H1 (cell line): ENCODE data around the gene NCAM1. TPM values are rescaled to one million over a fixed set of nuclear protein-coding genes. Genes with fewer than 3 reads are reported as not detected.

ENCODE experiments used
- CTCF ChIA-PET: fragments of 300-600 bp; sonication (Branson Sonifier 250); formaldehyde crosslinking; loops from one replicate; lab custom pipeline; 2021; ENCODE audit not compliant: partially characterized antibody; lab: Charles Lee
- POLR2A ChIA-PET: fragments of 300-600 bp; sonication (Branson Sonifier 250); formaldehyde crosslinking; loops from one replicate; lab custom pipeline; 2021; ENCODE audit warnings: inconsistent platforms; ENCODE audit not compliant: partially characterized antibody; lab: Charles Lee
- DNase-seq, 2 experiments: peaks; one replicate each; pipeline versions ENCODE4 v3.0.0 to v3.0.0-alpha.2; 2010 to 2022; ENCODE audit warnings: low spot score in 2 of 2, low read depth in 1 of 2, mixed read lengths in 1 of 2
- FAIRE-seq: peaks from 2 replicates; lab custom pipeline; 2011; peaks lifted over from hg19 to GRCh38; lab: Jason Lieb, UNC
- H2AFZ ChIP-seq: 2 replicates; pipeline ENCODE4 v1.8.1; 2012; ENCODE audit warnings: low read length, inconsistent platforms
- H2AK5ac ChIP-seq: 2 replicates; pipeline ENCODE4 v1.6.1; 2013; ENCODE audit warnings: low read depth, low read length
- H2BK120ac ChIP-seq: replicated peaks from 2 replicates; pipeline ENCODE3; 2013; ENCODE audit warnings: low read depth, low read length, inconsistent platforms
- H2BK12ac ChIP-seq: 2 replicates; pipeline ENCODE4 v1.6.1; 2013; ENCODE audit warnings: low read depth, low read length
- H2BK15ac ChIP-seq: 2 replicates; pipeline ENCODE4 v1.6.1; 2013; ENCODE audit warnings: low read length
- H2BK20ac ChIP-seq: 2 replicates; pipeline ENCODE4 v1.6.1; 2013; ENCODE audit warnings: low read length
- H2BK5ac ChIP-seq: 2 replicates; pipeline ENCODE4 v1.6.1; 2013; ENCODE audit warnings: low read depth, low read length
- H3K14ac ChIP-seq: 2 replicates; pipeline ENCODE4 v1.6.1; 2013; ENCODE audit warnings: inconsistent platforms; ENCODE audit not compliant: insufficient read length
- H3K18ac ChIP-seq: 2 replicates; pipeline ENCODE4 v1.6.1; 2013; ENCODE audit warnings: low read length; ENCODE audit errors: extremely low read depth
- H3K23ac ChIP-seq: 2 replicates; pipeline ENCODE4 v1.6.1; 2013; ENCODE audit warnings: inconsistent platforms; ENCODE audit not compliant: insufficient read length
- H3K23me2 ChIP-seq: 2 replicates; pipeline ENCODE4 v1.6.1; 2013; ENCODE audit warnings: low read depth, low read length
- H3K27ac ChIP-seq: 2 replicates; pipeline ENCODE4 v1.6.1; 2011; ENCODE audit warnings: low read depth, low read length, inconsistent platforms
- H3K27me3 ChIP-seq, 4 experiments: replicated peaks in 1 of 4; 1 replicate in 1 of 4; 2 replicates in 3 of 4; pipeline versions ENCODE4 v1.6.1 to v1.8.1; 2011 to 2013; ENCODE audit warnings: low read length in 3 of 4, mild to moderate bottlenecking in 3 of 4, inconsistent platforms in 2 of 4, mixed read lengths in 2 of 4, moderate library complexity in 1 of 4; ENCODE audit not compliant: control insufficient read depth in 3 of 4, insufficient read depth in 3 of 4; ENCODE audit errors: extremely low read depth in 1 of 4
- H3K36me3 ChIP-seq, 4 experiments: 2 replicates each; pipeline versions ENCODE4 v1.6.1 to v1.8.1; 2011 to 2013; ENCODE audit warnings: mild to moderate bottlenecking in 4 of 4, low read length in 3 of 4, moderate library complexity in 2 of 4, control low read depth in 1 of 4, inconsistent platforms in 1 of 4; ENCODE audit not compliant: insufficient read depth in 4 of 4, control insufficient read depth in 2 of 4
- H3K4ac ChIP-seq: replicated peaks from 2 replicates; pipeline ENCODE3; 2013; ENCODE audit warnings: low read length, low read depth, mixed read lengths, inconsistent platforms; ENCODE audit not compliant: insufficient read length
- H3K4me1 ChIP-seq, 4 experiments: replicated peaks in 1 of 4; 1 replicate in 1 of 4; 2 replicates in 3 of 4; pipeline versions ENCODE4 v1.6.1 to v1.8.1; 2011 to 2013; ENCODE audit warnings: low read length in 3 of 4, inconsistent platforms in 2 of 4, mixed read lengths in 1 of 4; ENCODE audit not compliant: insufficient read depth in 4 of 4, control insufficient read depth in 3 of 4
- H3K4me2 ChIP-seq, 2 experiments: 2 replicates each; pipeline versions ENCODE4 v1.6.1 to v1.8.1; 2011 to 2013; ENCODE audit warnings: low read depth in 2 of 2, low read length in 2 of 2, control low read depth in 1 of 2, inconsistent platforms in 1 of 2, mild to moderate bottlenecking in 1 of 2; ENCODE audit not compliant: insufficient read depth in 1 of 2
- H3K4me3 ChIP-seq, 4 experiments: fragments of 200-600, 300-600 bp in 1 of 4; sonication (generic), shearing (Covaris generic), sonication (Bioruptor Twin) in 1 of 4; 2 replicates each; pipeline versions ENCODE4 v1.5.1 to v1.8.1; 2011 to 2016; ENCODE audit warnings: low read length in 4 of 4, low read depth in 3 of 4, control low read depth in 2 of 4, inconsistent platforms in 2 of 4, mild to moderate bottlenecking in 2 of 4, mixed read lengths in 1 of 4, moderate library complexity in 1 of 4; ENCODE audit not compliant: insufficient read depth in 2 of 4; ENCODE audit errors: extremely low read depth in 1 of 4
- H3K56ac ChIP-seq: replicated peaks from 2 replicates; pipeline ENCODE3; 2013; ENCODE audit warnings: low read depth, mild to moderate bottlenecking, mixed read lengths, low read length, inconsistent platforms; ENCODE audit not compliant: insufficient read length
- H3K79me1 ChIP-seq: 2 replicates; pipeline ENCODE4 v1.6.1; 2013; ENCODE audit warnings: low read depth, low read length, control low read depth
- H3K79me2 ChIP-seq, 2 experiments: 2 replicates each; pipeline versions ENCODE4 v1.6.1 to v1.8.1; 2012 to 2013; ENCODE audit warnings: low read length in 2 of 2, mild to moderate bottlenecking in 2 of 2, inconsistent platforms in 1 of 2; ENCODE audit not compliant: insufficient read depth in 2 of 2, control insufficient read depth in 1 of 2
- H3K9ac ChIP-seq, 4 experiments: replicated peaks in 1 of 4; 1 replicate in 1 of 4; 2 replicates in 3 of 4; pipeline versions ENCODE4 v1.6.1 to v1.8.1; 2011 to 2013; ENCODE audit warnings: low read depth in 3 of 4, low read length in 3 of 4, control low read depth in 2 of 4, mild to moderate bottlenecking in 2 of 4, moderate library complexity in 2 of 4, inconsistent platforms in 1 of 4; ENCODE audit errors: extremely low read depth in 1 of 4
- H3K9me3 ChIP-seq, 2 experiments: 2 replicates each; pipeline versions ENCODE4 v1.6.1 to v1.8.1; 2012 to 2013; ENCODE audit warnings: mild to moderate bottlenecking in 2 of 2, moderate library complexity in 2 of 2, control low read depth in 1 of 2, inconsistent platforms in 1 of 2, low read depth in 1 of 2, low read length in 1 of 2, mixed read lengths in 1 of 2; ENCODE audit not compliant: insufficient read depth in 2 of 2
- H4K20me1 ChIP-seq, 2 experiments: replicated peaks in 1 of 2; 2 replicates each; pipeline versions ENCODE3 to v1.8.1; 2011 to 2013; ENCODE audit warnings: inconsistent platforms in 2 of 2, low read length in 2 of 2, mild to moderate bottlenecking in 1 of 2; ENCODE audit not compliant: insufficient read depth in 2 of 2, control insufficient read depth in 1 of 2
- H4K5ac ChIP-seq: 2 replicates; pipeline ENCODE4 v1.6.1; 2013; ENCODE audit warnings: low read length, low read depth, mixed read lengths, inconsistent platforms; ENCODE audit not compliant: insufficient read length
- H4K8ac ChIP-seq: 2 replicates; pipeline ENCODE4 v1.8.0; 2013; ENCODE audit warnings: mild to moderate bottlenecking, moderate library complexity, low read length, inconsistent platforms; ENCODE audit not compliant: insufficient read depth; ENCODE audit errors: extremely low read depth
- H4K91ac ChIP-seq: replicated peaks from 2 replicates; pipeline ENCODE3; 2013; ENCODE audit warnings: low read length, mixed read lengths, inconsistent platforms; ENCODE audit not compliant: insufficient read length
- BACH1 ChIP-seq: IDR thresholded peaks from 2 replicates; pipeline ENCODE4 v1.6.1; 2012; ENCODE audit warnings: low read length, improper control_type of control experiment
- CHD1 ChIP-seq: IDR thresholded peaks from 2 replicates; pipeline ENCODE4 v1.6.1; 2012; ENCODE audit warnings: low read depth, low read length, improper control_type of control experiment
- GABPA ChIP-seq: IDR thresholded peaks from 2 replicates; pipeline ENCODE4 v1.6.1; 2011; ENCODE audit warnings: mild to moderate bottlenecking, low read length, moderate library complexity, borderline replicate concordance; ENCODE audit not compliant: insufficient read depth
- KDM1A ChIP-seq: fragments of 200-600, 300-600 bp; sonication (generic); IDR thresholded peaks from 2 replicates; pipeline ENCODE4 v1.7.1; 2016; ENCODE audit warnings: mild to moderate bottlenecking, low read length, borderline replicate concordance
- POU5F1 ChIP-seq: IDR thresholded peaks from 2 replicates; pipeline ENCODE4 v1.6.1; 2011; ENCODE audit warnings: low read depth, mild to moderate bottlenecking, low read length, moderate library complexity
- SIX5 ChIP-seq: IDR thresholded peaks from 2 replicates; pipeline ENCODE4 v1.6.1; 2011; ENCODE audit warnings: mild to moderate bottlenecking, low read depth, low read length
- SP2 ChIP-seq: IDR thresholded peaks from 2 replicates; pipeline ENCODE4 v1.6.1; 2012; ENCODE audit warnings: mild to moderate bottlenecking, low read length, inconsistent platforms
- SUZ12 ChIP-seq: fragments of 200-600 bp; sonication (generic); IDR thresholded peaks from 2 replicates; pipeline ENCODE4 v1.6.1; 2012; ENCODE audit warnings: mild to moderate bottlenecking, inconsistent platforms, low read length, moderate library complexity, mixed read lengths
- TAF1 ChIP-seq: IDR thresholded peaks from 2 replicates; pipeline ENCODE4 v1.6.1; 2011; ENCODE audit warnings: mild to moderate bottlenecking, low read depth, low read length
- ZNF274 ChIP-seq: IDR thresholded peaks from 2 replicates; pipeline ENCODE4 v1.7.0; 2012; ENCODE audit warnings: low read length, borderline replicate concordance; ENCODE audit errors: extremely low read depth
- WGBS, 2 experiments: shearing (Covaris generic) in 1 of 2; methylation state at CpG; one replicate each; pipeline versions ENCODE4 v1.1.6 to v1.1.7; 2013 to 2015; ENCODE audit warnings: low lambda C conversion rate in 2 of 2, mixed read lengths in 2 of 2, inconsistent platforms in 1 of 2, low coverage in 1 of 2, missing lambda C conversion rate in 1 of 2; ENCODE audit not compliant: insufficient replicate concordance in 2 of 2, insufficient coverage in 1 of 2, insufficient read length in 1 of 2; ENCODE audit errors: extremely low coverage in 1 of 2, missing lambda C conversion rate in 1 of 2; 5-methylcytosine and 5-hydroxymethylcytosine counted together
- polyA plus RNA-seq, 7 experiments: library from polyadenylated mRNA; depleted of rRNA in 3 of 7; stranded (reverse) in 5 of 7; unstranded in 2 of 7; fragments of >200 nt in 5 of 7; fragments of 200-250 nt in 2 of 7; gene quantifications; 1 replicate in 5 of 7; 2 replicates in 1 of 7; 4 replicates in 1 of 7; pipeline versions ENCODE4 v1.2.1 to v1.2.3, GENCODE V29; 2011 to 2013; ENCODE audit warnings: missing spikeins in 2 of 7, mixed read lengths in 2 of 7
- total RNA-seq: library from RNA; stranded (reverse); fragmentation: NEBNext Ultra II Directional; extraction: Animal tissue kit (Norgen Biotek cat#: 25700); gene quantifications from 2 replicates; pipeline ENCODE4 v1.2.1, GENCODE V29; 2021
- TF ChIP-seq, protein P1 (sequence below): IDR thresholded peaks from 2 replicates; pipeline ENCODE4 v1.6.1; 2012; ENCODE audit warnings: inconsistent platforms
- TF ChIP-seq, protein P2 (sequence below), 3 experiments: IDR thresholded peaks; 1 replicate in 2 of 3; 2 replicates in 1 of 3; pipeline versions ENCODE4 v1.5.1 to v1.6.1; 2011; ENCODE audit warnings: low read length in 3 of 3, mild to moderate bottlenecking in 3 of 3, inconsistent platforms in 2 of 3, low read depth in 1 of 3, moderate library complexity in 1 of 3; ENCODE audit not compliant: insufficient read depth in 1 of 3; ENCODE audit errors: control extremely low read depth in 1 of 3

Gene NCAM1
- total and polyA plus RNA-seq, 2 of the 8 experiments (the other 6 are each of a cell fraction or from before 2014, with no cell fraction given) = 3.1 to 4.3 TPM

DNA sequence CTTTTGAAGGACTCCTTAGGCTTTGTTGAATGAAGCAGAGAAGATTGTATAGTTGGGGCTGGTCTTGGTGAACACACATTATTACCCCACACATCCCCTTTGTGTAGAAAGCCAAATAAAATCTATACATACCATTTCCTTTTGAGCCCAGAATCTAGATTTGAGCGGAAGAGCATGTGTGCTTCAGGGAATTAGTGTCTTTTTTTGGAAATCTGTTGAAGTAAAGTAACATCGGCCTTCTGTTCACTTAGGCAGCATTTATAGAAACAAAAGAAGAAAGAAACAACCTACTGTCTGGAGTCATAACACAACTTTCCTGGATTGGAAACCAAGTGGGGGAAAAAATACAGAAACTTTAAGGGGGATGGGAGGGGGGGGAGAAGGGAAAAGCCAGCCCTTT lies 315.2 kb downstream of the NCAM1 start:
- Histone ChIP-seq H2BK20ac (no peak overlapping the region), H3K23ac (no peak overlapping the region), H3K4me1 (no peaks in the 10 kb centered on the region), H2BK12ac (no peak overlapping the region), H2AFZ (no peak overlapping the region), H3K79me2 (no peaks in the 10 kb centered on the region), H3K79me1 (no peaks in the 10 kb centered on the region), H4K91ac (no peak overlapping the region), H3K36me3 (no peaks in the 10 kb centered on the region), H3K56ac (no peak overlapping the region), H2BK5ac (no peak overlapping the region), H2AK5ac (no peak overlapping the region), H3K23me2 (no peaks in the 10 kb centered on the region), H2BK15ac (no peak overlapping the region), H3K4me3 (no peak overlapping the region), H4K5ac (no peak overlapping the region), H4K20me1 (no peaks in the 10 kb centered on the region), H2BK120ac (no peak overlapping the region), H3K27me3 (no peaks in the 10 kb centered on the region), H3K4ac (no peak overlapping the region), H3K18ac (no peak overlapping the region), H4K8ac (no peak overlapping the region), H3K9me3 (no peaks in the 10 kb centered on the region), H3K9ac (no peak overlapping the region), H3K4me2 (no peak overlapping the region), H3K27ac (no peak overlapping the region), H3K14ac (no peak overlapping the region)
- ChIA-PET CTCF (interaction anchor here (1.1 to 3.9 kb wide), 5 partner anchors 10 to 295 kb away, joined by 3 to 15 read pairs (median 4); no protein-coding TSS in a partner anchor), POLR2A (no interaction called here)
- DNase-seq (no peak), FAIRE-seq (no peak)
- 92% methylated on average over 2 of the region's 2 CpGs; no CpG with 5 or more reads in 1 of the 2 experiments for WGBS, 2 experiments
- TF ChIP-seq SUZ12 (no peak), BACH1 (no peak), KDM1A (no peak), SP2 (no peak), GABPA (no peak), ZNF274 (no peak), SIX5 (no peak), TAF1 (no peak), POU5F1 (no peak), CHD1 (no peak)
- TF ChIP-seq, protein P1, sequence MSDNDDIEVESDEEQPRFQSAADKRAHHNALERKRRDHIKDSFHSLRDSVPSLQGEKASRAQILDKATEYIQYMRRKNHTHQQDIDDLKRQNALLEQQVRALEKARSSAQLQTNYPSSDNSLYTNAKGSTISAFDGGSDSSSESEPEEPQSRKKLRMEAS = no peak
- TF ChIP-seq, protein P2, sequence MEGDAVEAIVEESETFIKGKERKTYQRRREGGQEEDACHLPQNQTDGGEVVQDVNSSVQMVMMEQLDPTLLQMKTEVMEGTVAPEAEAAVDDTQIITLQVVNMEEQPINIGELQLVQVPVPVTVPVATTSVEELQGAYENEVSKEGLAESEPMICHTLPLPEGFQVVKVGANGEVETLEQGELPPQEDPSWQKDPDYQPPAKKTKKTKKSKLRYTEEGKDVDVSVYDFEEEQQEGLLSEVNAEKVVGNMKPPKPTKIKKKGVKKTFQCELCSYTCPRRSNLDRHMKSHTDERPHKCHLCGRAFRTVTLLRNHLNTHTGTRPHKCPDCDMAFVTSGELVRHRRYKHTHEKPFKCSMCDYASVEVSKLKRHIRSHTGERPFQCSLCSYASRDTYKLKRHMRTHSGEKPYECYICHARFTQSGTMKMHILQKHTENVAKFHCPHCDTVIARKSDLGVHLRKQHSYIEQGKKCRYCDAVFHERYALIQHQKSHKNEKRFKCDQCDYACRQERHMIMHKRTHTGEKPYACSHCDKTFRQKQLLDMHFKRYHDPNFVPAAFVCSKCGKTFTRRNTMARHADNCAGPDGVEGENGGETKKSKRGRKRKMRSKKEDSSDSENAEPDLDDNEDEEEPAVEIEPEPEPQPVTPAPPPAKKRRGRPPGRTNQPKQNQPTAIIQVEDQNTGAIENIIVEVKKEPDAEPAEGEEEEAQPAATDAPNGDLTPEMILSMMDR (IDR thresholded peaks at IDR 0.05; ENCODE audit: control extremely low read depth in 1 of 3, insufficient read depth in 1 of 3, low read depth in 1 of 3, low read length in 3 of 3) = no peak
